ENCODE measurements around the gene NR2C1. TPM values are rescaled to one million over a fixed set of nuclear protein-coding genes. Genes with fewer than 3 reads are reported as not detected.

NR2C1 gene
- total and polyA plus RNA-seq, 10 of the 15 experiments (the other 5 are each of a cell fraction or from before 2014, with no cell fraction given): 8.8 to 38.1 (median 31.3) TPM

- no peak for TF ChIP-seq SMAD1 (IDR thresholded peaks at IDR 0.05; ENCODE audit: low read depth, partially characterized antibody)
- no peak for TF ChIP-seq E2F4 (IDR thresholded peaks at IDR 0.05; ENCODE audit: low read depth, low read length)
- no peak for TF ChIP-seq ZNF207 (IDR thresholded peaks at IDR 0.05; ENCODE audit: borderline replicate concordance)
- no peak for TF ChIP-seq SREBF1 (IDR thresholded peaks at IDR 0.05; ENCODE audit: low read length)
- TF ChIP-seq SIX5 (IDR thresholded peaks at IDR 0.05; ENCODE audit: low read depth, low read length, severe bottlenecking): no peak
- no peak for TF ChIP-seq STAT3 (IDR thresholded peaks at IDR 0.05; ENCODE audit: low read depth, low read length)
- no peak for TF ChIP-seq CEBPB (IDR thresholded peaks at IDR 0.05; ENCODE audit: borderline replicate concordance in 1 of 2, low read depth in 2 of 2, low read length in 2 of 2)
- 0 out of 2 replicates have a peak, but pooled peaks have one; percentile 7 for TF ChIP-seq EED (IDR thresholded peaks at IDR 0.05; ENCODE audit: low read depth)
- no peak for TF ChIP-seq TBL1XR1 (IDR thresholded peaks at IDR 0.05; ENCODE audit: low read depth, low read length)
- no peak for TF ChIP-seq CEBPZ (IDR thresholded peaks at IDR 0.05; ENCODE audit: low read depth, low read length)
- no peak for TF ChIP-seq SMC3 (IDR thresholded peaks at IDR 0.05; ENCODE audit: borderline replicate concordance, low read length)
- no peak for TF ChIP-seq CHD4 (IDR thresholded peaks at IDR 0.05)
- no peak for TF ChIP-seq SIN3A (IDR thresholded peaks at IDR 0.05; ENCODE audit: low read depth, low read length)
- TF ChIP-seq ZZZ3 (IDR thresholded peaks at IDR 0.05; ENCODE audit: control insufficient read depth, insufficient read length, low read depth): no peak
- no peak for TF ChIP-seq E4F1 (IDR thresholded peaks at IDR 0.05; ENCODE audit: borderline replicate concordance, partially characterized antibody)
- no peak for TF ChIP-seq MYC (IDR thresholded peaks at IDR 0.05; ENCODE audit: insufficient read depth, insufficient read length, insufficient replicate concordance, low read length, severe bottlenecking)
- TF ChIP-seq POLR2AphosphoS5 (IDR thresholded peaks at IDR 0.05; ENCODE audit: low read length): peak; percentile 94
- TF ChIP-seq RAD21 (IDR thresholded peaks at IDR 0.05; ENCODE audit: insufficient read depth, low read depth, low read length): 0 out of 2 replicates have a peak, but pooled peaks have one; percentile 14
- no peak for TF ChIP-seq NFYA (IDR thresholded peaks at IDR 0.05; ENCODE audit: borderline replicate concordance, low read depth, low read length)
- TF ChIP-seq BMI1 (IDR thresholded peaks at IDR 0.05; ENCODE audit: borderline replicate concordance): no peak
- peak; percentile 95 for TF ChIP-seq TAF1 (IDR thresholded peaks at IDR 0.05; ENCODE audit: borderline replicate concordance, low read depth, low read length)
- no peak; the same call in 1 of the 2 replicates for TF ChIP-seq CREB1 (IDR thresholded peaks at IDR 0.05; ENCODE audit: low read depth)
- peak; percentile 72 for TF ChIP-seq DPF2 (IDR thresholded peaks at IDR 0.05)
These were observed 70.1 kb downstream of the NR2C1 start, which contains the start of gene NDUFA12 (continued) for GRCh38 chr12:95003213-95003920.

Data from GM12878 (cell line).